Uterus (tissue), 2 donors: ENCODE data around the gene HMOX2.

Experiments used
- POLR2A ChIP-seq, 2 donors: fragments of 450-650 bp; IDR thresholded peaks; one replicate each; pipeline ENCODE4 v1.6.1; 2016; ENCODE audit warnings: antibody characterized with exemption in 2 of 2, mild to moderate bottlenecking in 1 of 2, moderate library complexity in 1 of 2
- TF ChIP-seq, protein P1 (sequence below), 4 experiments: fragments of 200-600 bp in 2 of 4; fragments of 450-650 bp in 2 of 4; sonication (generic) in 2 of 4; IDR thresholded peaks; one replicate each; pipeline ENCODE4 v1.5.1; 2016 to 2019; ENCODE audit warnings: antibody characterized with exemption in 4 of 4, mild to moderate bottlenecking in 2 of 4, moderate library complexity in 1 of 4

GRCh38 chr16:4474192-4474961, 1.8 kb upstream of the HMOX2 start, which contains the start of gene NMRAL1:
- TF ChIP-seq, protein P1, sequence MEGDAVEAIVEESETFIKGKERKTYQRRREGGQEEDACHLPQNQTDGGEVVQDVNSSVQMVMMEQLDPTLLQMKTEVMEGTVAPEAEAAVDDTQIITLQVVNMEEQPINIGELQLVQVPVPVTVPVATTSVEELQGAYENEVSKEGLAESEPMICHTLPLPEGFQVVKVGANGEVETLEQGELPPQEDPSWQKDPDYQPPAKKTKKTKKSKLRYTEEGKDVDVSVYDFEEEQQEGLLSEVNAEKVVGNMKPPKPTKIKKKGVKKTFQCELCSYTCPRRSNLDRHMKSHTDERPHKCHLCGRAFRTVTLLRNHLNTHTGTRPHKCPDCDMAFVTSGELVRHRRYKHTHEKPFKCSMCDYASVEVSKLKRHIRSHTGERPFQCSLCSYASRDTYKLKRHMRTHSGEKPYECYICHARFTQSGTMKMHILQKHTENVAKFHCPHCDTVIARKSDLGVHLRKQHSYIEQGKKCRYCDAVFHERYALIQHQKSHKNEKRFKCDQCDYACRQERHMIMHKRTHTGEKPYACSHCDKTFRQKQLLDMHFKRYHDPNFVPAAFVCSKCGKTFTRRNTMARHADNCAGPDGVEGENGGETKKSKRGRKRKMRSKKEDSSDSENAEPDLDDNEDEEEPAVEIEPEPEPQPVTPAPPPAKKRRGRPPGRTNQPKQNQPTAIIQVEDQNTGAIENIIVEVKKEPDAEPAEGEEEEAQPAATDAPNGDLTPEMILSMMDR (IDR thresholded peaks at IDR 0.05) = peak in 2 of 4 experiments; percentile 5 to 26
- peak; percentile 58 to 67 for TF ChIP-seq POLR2A (IDR thresholded peaks at IDR 0.05)
